Parathyroid adenoma (tissue), 2 donors: ENCODE data around the gene CAMSAP2.

Source experiments
- H2AFZ ChIP-seq: fragments of 300-600 bp; sonication (generic); one replicate; pipeline ENCODE4 v1.7.0; 2017; ENCODE audit warnings: antibody characterized with exemption, mild to moderate bottlenecking
- H3K27ac ChIP-seq: fragments of 300-600 bp; sonication (generic); one replicate; pipeline ENCODE4 v1.7.0; 2017
- H3K27me3 ChIP-seq: fragments of 300-600 bp; sonication (generic); one replicate; pipeline ENCODE4 v1.7.0; 2017; ENCODE audit warnings: low read length; ENCODE audit not compliant: control insufficient read depth, insufficient read depth
- H3K36me3 ChIP-seq: fragments of 300-600 bp; sonication (generic); one replicate; pipeline ENCODE4 v1.7.0; 2017; ENCODE audit warnings: low read length; ENCODE audit not compliant: control insufficient read depth, insufficient read depth
- H3K4me1 ChIP-seq: fragments of 300-600 bp; sonication (generic); one replicate; pipeline ENCODE4 v1.7.0; 2017; ENCODE audit warnings: control low read depth
- H3K4me2 ChIP-seq: fragments of 300-600 bp; sonication (generic); one replicate; pipeline ENCODE4 v1.7.0; 2017; ENCODE audit warnings: low read length
- H3K4me3 ChIP-seq: fragments of 300-600 bp; sonication (generic); one replicate; pipeline ENCODE4 v1.7.0; 2017; ENCODE audit warnings: low read depth, low read length
- H3K79me2 ChIP-seq: fragments of 300-600 bp; sonication (generic); one replicate; pipeline ENCODE4 v1.7.0; 2017; ENCODE audit warnings: control low read depth
- H3K9ac ChIP-seq: fragments of 300-600 bp; sonication (generic); one replicate; pipeline ENCODE4 v1.7.0; 2017; ENCODE audit warnings: mild to moderate bottlenecking
- H3K9me3 ChIP-seq: fragments of 300-600 bp; sonication (generic); one replicate; pipeline ENCODE4 v1.7.0; 2017; ENCODE audit warnings: low read length; ENCODE audit not compliant: control insufficient read depth
- TF ChIP-seq, protein P1 (sequence below): fragments of 300-600 bp; sonication (generic); IDR thresholded peaks from one replicate; pipeline ENCODE4 v1.7.0; 2017; ENCODE audit warnings: antibody characterized with exemption, mild to moderate bottlenecking
- donor health status: primary hyperparathyroidism.

The CAMSAP2 gene

DNA sequence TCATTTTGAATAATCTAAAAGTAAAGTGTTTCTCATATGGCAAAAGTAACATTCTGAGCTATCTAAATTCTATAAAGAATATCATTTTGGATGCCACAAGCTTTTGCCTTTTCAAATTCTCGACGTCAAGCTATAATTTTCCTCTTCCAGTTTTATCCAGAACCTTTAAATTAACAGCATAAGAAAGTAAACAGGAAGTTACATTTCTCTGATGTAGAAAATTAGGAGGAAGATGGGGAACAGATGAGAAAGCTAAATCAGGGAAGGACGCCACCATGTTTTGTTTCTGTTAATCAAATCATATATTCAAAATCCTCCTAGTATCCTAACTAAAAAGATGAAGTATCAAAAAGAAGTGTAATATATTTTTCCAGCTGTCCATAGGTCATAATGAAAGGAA is 8.8 kb upstream of the CAMSAP2 start:
- Histone ChIP-seq H3K9ac (no peak overlapping the region), H2AFZ (no peak overlapping the region), H3K9me3 (no peaks in the 10 kb centered on the region), H3K4me3 (no peak overlapping the region), H3K4me2 (no peak overlapping the region), H3K27ac (no peak overlapping the region), H3K36me3 (no peaks in the 10 kb centered on the region), H3K4me1 (no peaks in the 10 kb centered on the region), H3K79me2 (no peaks in the 10 kb centered on the region), H3K27me3 (no peaks in the 10 kb centered on the region)
- TF ChIP-seq, protein P1, sequence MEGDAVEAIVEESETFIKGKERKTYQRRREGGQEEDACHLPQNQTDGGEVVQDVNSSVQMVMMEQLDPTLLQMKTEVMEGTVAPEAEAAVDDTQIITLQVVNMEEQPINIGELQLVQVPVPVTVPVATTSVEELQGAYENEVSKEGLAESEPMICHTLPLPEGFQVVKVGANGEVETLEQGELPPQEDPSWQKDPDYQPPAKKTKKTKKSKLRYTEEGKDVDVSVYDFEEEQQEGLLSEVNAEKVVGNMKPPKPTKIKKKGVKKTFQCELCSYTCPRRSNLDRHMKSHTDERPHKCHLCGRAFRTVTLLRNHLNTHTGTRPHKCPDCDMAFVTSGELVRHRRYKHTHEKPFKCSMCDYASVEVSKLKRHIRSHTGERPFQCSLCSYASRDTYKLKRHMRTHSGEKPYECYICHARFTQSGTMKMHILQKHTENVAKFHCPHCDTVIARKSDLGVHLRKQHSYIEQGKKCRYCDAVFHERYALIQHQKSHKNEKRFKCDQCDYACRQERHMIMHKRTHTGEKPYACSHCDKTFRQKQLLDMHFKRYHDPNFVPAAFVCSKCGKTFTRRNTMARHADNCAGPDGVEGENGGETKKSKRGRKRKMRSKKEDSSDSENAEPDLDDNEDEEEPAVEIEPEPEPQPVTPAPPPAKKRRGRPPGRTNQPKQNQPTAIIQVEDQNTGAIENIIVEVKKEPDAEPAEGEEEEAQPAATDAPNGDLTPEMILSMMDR, result no peak

DNA sequence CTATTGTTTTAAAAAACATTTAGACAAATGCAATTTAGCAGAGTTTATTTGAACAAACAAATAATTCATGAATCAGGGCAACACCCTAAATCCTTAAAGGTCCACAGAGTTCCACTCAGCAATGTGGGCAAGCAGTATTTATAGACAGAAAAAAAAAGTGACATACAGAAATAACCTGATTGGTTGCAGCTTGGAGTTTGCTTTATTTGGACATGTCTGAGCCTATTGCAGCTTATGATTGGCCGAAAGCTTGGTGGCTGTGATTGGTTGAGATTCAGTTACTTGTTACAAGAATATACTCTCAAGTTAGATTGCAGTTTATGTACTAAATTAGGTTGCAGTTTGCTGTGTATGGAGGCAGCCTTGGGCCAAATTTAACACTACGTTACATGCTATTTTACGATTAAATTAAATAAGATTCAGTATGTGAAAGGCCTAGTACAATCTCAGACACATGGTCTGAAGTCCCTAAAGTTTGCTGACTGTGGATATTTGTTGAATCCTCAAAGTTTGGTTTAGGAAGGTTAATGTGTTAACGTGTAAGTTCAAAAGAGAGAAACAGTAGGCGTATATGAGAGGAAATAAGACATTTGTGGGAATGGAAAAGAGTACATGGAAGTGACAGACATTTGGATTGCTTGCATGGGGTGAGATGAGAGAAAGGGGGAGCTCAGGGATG is 6.9 kb upstream of the CAMSAP2 start:
- H3K4me3 ChIP-seq, result no peak overlapping the region

DNA sequence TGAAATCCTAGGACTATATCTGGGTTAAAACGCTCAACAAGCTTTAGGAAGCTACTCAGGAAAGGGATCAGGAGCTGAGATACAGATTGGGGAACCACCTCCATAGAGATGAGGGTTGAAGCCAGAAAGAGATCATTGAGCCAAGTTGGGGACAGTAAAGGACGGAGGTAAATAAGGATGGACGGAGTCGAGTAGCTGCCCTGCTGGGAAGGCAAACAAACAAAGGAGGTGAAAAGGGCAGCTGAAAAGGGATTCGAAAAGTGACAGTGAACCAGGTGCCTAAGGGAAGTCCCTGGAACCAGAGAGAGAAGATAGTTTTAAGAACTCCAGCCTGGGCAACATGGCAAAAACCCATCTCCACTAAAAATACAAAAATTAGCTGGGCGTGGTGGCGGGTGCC is 6.3 kb upstream of the CAMSAP2 start:
- Histone ChIP-seq H3K79me2 (no peaks in the 10 kb centered on the region), H2AFZ (no peak overlapping the region), H3K4me3 (no peak overlapping the region), H3K4me1 (no peaks in the 10 kb centered on the region), H3K36me3 (no peaks in the 10 kb centered on the region), H3K27ac (no peak overlapping the region), H3K27me3 (no peaks in the 10 kb centered on the region), H3K4me2 (no peak overlapping the region), H3K9me3 (no peaks in the 10 kb centered on the region), H3K9ac (no peak overlapping the region)
- TF ChIP-seq, protein P1, result no peak

More for the DNA sequence above, 6.9 kb upstream of the CAMSAP2 start:
- H3K79me2 ChIP-seq, result no peaks in the 10 kb centered on the region
- H3K36me3 ChIP-seq, result no peaks in the 10 kb centered on the region
- H3K4me1 ChIP-seq, result no peaks in the 10 kb centered on the region
- no peak overlapping the region for H3K4me2 ChIP-seq
- H3K9me3 ChIP-seq, result no peaks in the 10 kb centered on the region
- H3K9ac ChIP-seq, result no peak overlapping the region
- H2AFZ ChIP-seq, result no peak overlapping the region
- no peaks in the 10 kb centered on the region for H3K27me3 ChIP-seq
- H3K27ac ChIP-seq, result no peak overlapping the region
- TF ChIP-seq, protein P1, result no peak

DNA sequence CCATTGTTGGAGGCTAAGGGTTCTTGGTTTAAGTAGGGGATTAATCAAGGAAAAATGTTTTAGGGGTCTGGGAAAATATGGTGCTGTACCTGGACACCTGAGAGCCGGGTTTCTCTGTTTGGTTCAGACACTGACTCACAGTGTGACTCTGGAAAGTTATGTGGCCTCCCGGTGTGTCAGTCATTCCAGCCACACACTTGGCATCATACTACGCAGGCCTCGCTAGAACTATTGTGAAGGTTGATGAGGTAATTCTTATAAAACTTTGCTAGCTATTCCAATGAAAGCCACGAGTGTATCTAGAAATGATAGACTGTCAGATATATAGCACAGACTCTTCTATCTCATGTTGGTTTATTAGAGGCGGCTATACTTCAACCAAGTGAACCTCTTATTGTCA is 4.8 kb upstream of the CAMSAP2 start:
- Histone ChIP-seq H3K9me3 (no peaks in the 10 kb centered on the region), H3K36me3 (no peaks in the 10 kb centered on the region), H3K9ac (no peak overlapping the region), H3K27ac (no peak overlapping the region), H3K79me2 (no peaks in the 10 kb centered on the region), H3K27me3 (no peaks in the 10 kb centered on the region), H3K4me2 (no peak overlapping the region), H2AFZ (no peak overlapping the region), H3K4me3 (no peak overlapping the region), H3K4me1 (no peaks in the 10 kb centered on the region)
- TF ChIP-seq, protein P1, result no peak
